HG03108 (cell line): ENCODE measurements around the gene USP35.
"Not testable (repeated sequence)": the region's sequence is repeated elsewhere in the genome, so short reads cannot be mapped to it uniquely, and the experiment has no call there.

Experiments used
- ATAC-seq: cut with Tn5 transposase; IDR thresholded peaks from one replicate; pipeline ENCODE4 v1.9.1; 2021; ENCODE audit warnings: moderate library complexity; ENCODE audit not compliant: unreplicated experiment

The USP35 gene

DNA sequence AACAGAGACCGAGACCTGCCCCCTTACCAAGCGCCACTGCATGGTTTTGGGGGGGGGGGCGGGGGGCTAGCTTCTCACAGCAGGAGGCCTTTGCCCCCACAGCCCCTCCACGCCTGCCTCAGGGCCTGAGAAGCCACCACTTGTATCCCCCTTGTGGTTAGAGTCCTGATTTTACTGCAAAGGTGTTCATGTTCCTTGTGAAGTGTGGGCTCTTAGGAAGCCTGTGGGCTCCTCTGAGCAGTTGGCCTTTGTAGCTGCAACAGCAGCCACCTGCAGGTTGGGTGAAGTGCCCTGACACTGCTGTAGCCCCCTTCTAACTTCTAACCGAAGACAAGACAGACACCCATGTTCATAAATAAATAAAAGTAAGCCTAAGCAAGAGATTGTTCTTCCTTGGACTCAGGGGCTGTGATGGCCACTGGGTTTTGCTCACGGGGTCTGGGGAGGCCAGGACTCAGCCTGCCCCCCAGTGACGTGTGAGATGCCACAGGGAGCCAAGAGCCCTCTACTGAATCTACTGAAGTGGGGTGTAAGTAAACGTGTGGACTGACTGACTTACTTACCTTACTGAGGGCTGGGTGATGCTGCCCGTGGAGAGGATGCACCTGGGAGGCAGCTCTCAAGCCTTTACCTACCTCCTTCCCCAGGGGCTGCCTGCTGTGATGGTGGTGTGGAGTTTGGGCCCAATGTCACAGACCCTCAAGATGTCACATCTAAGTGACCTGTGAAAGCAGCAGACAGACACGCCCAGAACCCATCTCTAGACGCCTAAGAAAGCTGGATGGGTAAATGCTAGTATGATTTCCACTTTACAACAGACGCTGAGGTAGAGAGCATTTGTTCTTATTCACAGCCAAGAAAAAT is 25.8 kb downstream of the USP35 start:
- no peak for ATAC-seq

- no peak for ATAC-seq
Observed at GRCh38 chr11:78216021-78216420, 27.3 kb downstream of the USP35 start.

GRCh38 chr11:78216571-78217287 is 28.0 kb downstream of the USP35 start:
- no peak for ATAC-seq

DNA sequence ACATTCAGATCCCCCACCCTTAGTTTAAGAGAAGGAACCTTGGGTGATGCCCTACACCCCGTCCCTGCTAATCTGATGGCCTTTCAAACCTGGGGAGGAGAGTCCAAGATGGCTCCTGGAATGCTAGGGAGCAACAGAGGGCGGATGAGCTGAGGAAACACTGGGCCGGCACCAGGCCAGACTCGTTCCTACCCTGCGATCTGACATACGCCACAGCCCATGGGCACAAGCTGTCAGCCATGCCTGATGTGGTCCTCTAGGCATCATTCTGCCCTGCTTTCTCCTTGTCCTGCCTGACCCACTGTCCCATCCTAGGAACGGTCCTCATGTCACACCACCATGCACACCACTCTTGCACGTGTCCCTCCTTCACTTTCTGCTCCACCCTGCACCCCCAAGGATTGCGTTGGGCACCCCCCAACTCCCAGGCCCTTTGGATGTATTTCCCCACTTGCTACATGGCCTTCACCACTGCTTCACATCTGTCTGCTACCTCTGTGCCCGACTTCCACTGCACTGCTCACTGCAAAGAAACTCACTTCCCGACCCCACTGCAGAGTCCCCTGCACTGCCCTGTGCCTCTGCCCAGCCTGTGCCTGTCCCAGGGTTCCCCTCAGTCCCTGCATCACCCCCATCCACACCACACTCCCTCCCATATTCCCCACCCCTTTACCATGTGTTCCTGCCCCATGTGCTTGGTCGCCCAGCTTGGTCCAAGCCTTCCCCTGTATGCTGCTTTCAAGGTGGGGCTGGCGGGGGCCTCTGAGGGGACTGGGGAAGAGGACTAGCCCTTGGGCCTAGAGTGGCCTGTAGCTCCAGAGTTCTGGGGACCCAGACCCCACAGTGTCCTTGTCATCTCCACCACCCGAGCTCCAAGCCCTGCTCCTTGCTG is 29.2 kb downstream of the USP35 start:
- ATAC-seq, result no peak

DNA sequence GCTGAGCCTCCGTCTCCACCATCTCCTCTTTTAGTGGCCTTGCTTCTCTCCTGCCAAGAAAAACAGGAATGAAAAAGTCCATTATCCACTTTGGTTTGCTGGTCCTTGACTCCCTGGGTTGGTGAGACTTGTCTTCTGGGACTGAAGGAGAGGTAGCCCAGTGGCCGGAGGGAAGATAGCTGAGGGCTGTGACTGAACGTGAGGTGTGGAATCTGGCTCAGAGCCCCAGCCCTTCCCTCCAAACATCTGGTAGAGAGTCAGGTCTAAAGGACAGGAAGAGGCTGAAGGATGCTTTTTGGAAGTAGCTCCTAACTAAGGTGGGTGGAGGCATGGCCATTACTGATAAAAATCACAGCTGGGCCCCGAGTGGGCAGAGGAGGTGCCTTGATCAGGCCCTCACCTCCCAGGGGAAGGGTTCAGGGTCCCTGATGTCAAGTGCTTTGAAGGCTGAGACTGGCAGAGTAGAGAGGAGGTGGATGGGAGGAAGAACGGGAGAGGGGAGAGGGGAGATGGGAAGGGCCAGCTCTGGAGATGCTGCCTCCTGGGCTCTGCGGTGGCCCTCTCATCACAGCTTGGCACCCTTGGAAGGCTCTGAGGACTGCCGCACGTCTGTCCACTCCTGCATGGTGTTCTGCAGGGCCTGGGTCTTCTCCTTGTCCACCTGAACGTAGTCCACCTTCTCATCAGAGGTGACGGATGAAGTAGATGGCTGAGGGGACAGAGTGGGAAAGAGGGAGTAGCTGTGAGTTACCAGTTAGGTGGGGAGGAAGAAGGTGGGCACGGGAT is 30.2 kb downstream of the USP35 start:
- ATAC-seq, result no peak

- no peak for ATAC-seq
Observed at GRCh38 chr11:78219493-78220217, 30.9 kb downstream of the USP35 start.

DNA sequence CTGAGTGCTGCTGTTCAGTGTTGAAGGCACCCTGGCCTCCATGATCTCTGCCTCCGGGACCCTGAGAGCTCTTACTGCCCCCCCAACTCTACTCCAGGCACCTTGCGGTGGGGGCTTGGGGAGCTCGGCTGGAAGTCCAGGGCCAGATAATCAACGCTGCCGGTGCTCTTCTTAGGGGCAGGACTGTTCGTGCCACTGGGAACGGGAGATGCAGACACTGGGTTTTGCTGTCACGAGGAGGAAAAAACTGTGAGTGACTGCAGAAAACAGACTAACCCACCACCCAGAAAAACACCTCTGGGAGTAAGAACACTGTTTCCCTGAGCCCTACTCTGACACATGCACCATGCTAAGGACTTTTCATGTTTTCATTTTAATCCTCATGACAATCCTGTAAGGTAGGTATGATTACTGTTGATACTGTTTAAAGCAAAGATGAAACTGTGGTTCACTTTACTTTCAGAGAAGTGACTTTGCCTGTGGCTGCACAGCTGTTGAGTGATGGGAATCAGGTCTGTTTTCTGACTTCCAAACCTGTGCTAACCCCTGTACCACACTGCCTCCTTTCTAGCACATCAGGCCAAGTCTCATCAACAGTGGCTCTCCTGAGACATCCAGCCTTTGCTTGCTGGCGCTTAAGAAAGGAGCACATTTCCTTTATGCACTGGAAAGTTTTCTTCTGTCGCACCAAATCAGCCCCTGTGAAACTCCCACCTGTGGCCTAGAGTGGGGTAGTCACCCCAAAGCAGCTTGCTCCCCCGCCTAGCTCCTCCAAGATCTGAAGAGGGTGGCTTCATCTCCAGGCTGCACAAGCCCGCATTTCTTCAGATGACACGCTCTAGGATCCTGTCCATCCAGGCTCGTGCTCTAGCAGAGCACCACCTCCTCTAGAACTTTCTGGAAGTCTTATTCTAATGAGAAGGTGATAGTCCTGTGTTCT is 31.8 kb downstream of the USP35 start:
- ATAC-seq, result no peak

GRCh38 chr11:78221396-78222315 is 32.9 kb downstream of the USP35 start:
- ATAC-seq, result no peak

- not testable (repeated sequence) for ATAC-seq
Observed at GRCh38 chr11:78222726-78223125, 34.0 kb downstream of the USP35 start.

GRCh38 chr11:78223320-78223954 is 34.7 kb downstream of the USP35 start:
- peak; percentile 65 for ATAC-seq

DNA sequence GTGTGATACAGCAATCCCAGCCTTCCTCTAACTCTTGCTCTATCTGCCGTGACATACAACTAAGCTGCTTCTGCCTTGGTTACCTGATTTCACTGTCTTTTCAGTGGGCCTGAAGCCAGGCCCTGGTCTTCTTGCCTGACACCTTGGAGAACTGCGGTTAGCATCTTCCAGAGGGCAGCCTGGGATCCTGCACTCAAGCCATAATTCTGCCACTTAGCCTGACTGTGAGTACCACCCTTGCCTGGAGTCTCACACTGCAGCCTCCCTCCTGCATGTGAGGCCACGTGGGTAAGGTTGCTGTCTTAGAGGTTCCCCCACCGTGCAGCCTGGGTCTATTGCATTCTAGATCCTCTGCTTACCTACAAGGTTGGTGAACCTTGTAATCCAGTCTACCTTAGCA is 35.8 kb downstream of the USP35 start:
- ATAC-seq, result no peak

GRCh38 chr11:78224906-78225420 is 36.2 kb downstream of the USP35 start:
- no peak for ATAC-seq

GRCh38 chr11:78226684-78227680 is 38.3 kb downstream of the USP35 start:
- ATAC-seq, result no peak

DNA sequence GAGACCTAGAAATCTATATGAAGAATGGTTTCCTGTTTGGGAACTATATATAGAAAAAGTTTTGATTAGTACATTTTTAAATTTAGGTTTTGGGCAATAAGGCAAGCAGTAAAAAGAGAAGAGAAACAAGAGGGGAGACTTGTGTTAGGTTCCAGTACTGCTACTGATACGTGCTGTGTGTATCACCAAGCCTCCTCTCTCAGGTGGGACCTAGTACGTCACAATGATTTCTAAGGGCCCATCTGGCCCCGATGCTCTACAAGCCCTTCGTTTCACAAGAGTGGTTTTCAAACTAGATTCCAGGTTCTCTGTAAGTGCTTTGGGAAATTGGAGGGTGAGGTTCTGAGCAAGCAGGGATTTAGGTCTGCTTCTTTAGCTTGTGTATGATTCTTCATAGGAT is 39.2 kb downstream of the USP35 start:
- no peak for ATAC-seq

GRCh38 chr11:78228467-78228866 is 39.7 kb downstream of the USP35 start:
- ATAC-seq, result peak; percentile 41

GRCh38 chr11:78229106-78229505 is 40.4 kb downstream of the USP35 start:
- ATAC-seq, result no peak
